Neural progenitor cell (in vitro differentiated cells): Measurements from ENCODE around the gene METTL16. TPM values are rescaled to one million over a fixed set of nuclear protein-coding genes. Genes with fewer than 3 reads are reported as not detected.

Experiments
- DNase-seq: peaks from one replicate; pipeline ENCODE4 v3.0.0-alpha.2; 2016; ENCODE audit warnings: low spot score
- H2AFZ ChIP-seq: fragments of 200-600 bp; sonication (generic); replicated peaks from 2 replicates; pipeline ENCODE4 v1.6.1; 2016; ENCODE audit warnings: antibody characterized with exemption
- H3F3A ChIP-seq: fragments of 200-600 bp; sonication (generic); 2 replicates; pipeline ENCODE4 v1.6.1; 2016; ENCODE audit warnings: antibody characterized with exemption, low read depth
- H3K27ac ChIP-seq: fragments of 200-600 bp; sonication (generic); 2 replicates; pipeline ENCODE4 v1.5.1; 2016; ENCODE audit warnings: mild to moderate bottlenecking
- H3K27me3 ChIP-seq: fragments of 200-600 bp; sonication (generic); 2 replicates; pipeline ENCODE4 v1.6.1; 2016; ENCODE audit warnings: mild to moderate bottlenecking, moderate library complexity
- H3K36me3 ChIP-seq: fragments of 200-600 bp; sonication (generic); 2 replicates; pipeline ENCODE4 v1.5.1; 2016
- H3K4me1 ChIP-seq: fragments of 200-600 bp; sonication (generic); 2 replicates; pipeline ENCODE4 v1.6.1; 2016; ENCODE audit warnings: mixed run types
- H3K4me2 ChIP-seq: fragments of 200-600 bp; sonication (generic); 2 replicates; pipeline ENCODE4 v1.6.1; 2016
- H3K4me3 ChIP-seq: fragments of 200-600 bp; sonication (generic); 2 replicates; pipeline ENCODE4 v1.5.1; 2016
- H3K79me2 ChIP-seq: fragments of 200-600 bp; sonication (generic); 2 replicates; pipeline ENCODE4 v1.6.1; 2016; ENCODE audit warnings: low read depth
- H3K9ac ChIP-seq: fragments of 200-600 bp; sonication (generic); 2 replicates; pipeline ENCODE4 v1.6.1; 2016
- H3K9me3 ChIP-seq: fragments of 200-600 bp; sonication (generic); 2 replicates; pipeline ENCODE4 v1.5.1; 2016; ENCODE audit warnings: low read depth
- H4K20me1 ChIP-seq: fragments of 200-600 bp; sonication (generic); 2 replicates; pipeline ENCODE4 v1.6.1; 2016; ENCODE audit warnings: low read depth
- H3K27ac Mint-ChIP-seq: 3 replicates; pipeline ENCODE4 v1.8.0; 2021; ENCODE audit warnings: mixed read lengths
- H3K27me3 Mint-ChIP-seq: 2 replicates; pipeline ENCODE4 v1.8.0; 2022; ENCODE audit warnings: low read depth, mild to moderate bottlenecking, inconsistent platforms, moderate library complexity, mixed read lengths; ENCODE audit not compliant: insufficient read depth
- H3K36me3 Mint-ChIP-seq: 3 replicates; pipeline ENCODE4 v1.8.0; 2021; ENCODE audit warnings: mixed read lengths
- H3K4me1 Mint-ChIP-seq: 3 replicates; pipeline ENCODE4 v1.8.0; 2021; ENCODE audit warnings: mixed read lengths
- H3K4me3 Mint-ChIP-seq: 3 replicates; pipeline ENCODE4 v1.8.0; 2021; ENCODE audit warnings: mild to moderate bottlenecking, moderate library complexity, mixed read lengths
- H3K9me3 Mint-ChIP-seq: 3 replicates; pipeline ENCODE4 v1.8.0; 2020; ENCODE audit warnings: mixed read lengths
- EZH2 ChIP-seq: fragments of 200-600 bp; sonication (generic); IDR thresholded peaks from 2 replicates; pipeline ENCODE4 v1.6.1; 2017; ENCODE audit warnings: antibody characterized with exemption, mild to moderate bottlenecking, moderate library complexity
- EZH2phosphoT487 ChIP-seq: fragments of 200-600 bp; sonication (generic); IDR thresholded peaks from 2 replicates; pipeline ENCODE4 v1.6.1; 2017; ENCODE audit warnings: antibody characterized with exemption
- total RNA-seq: library from RNA; depleted of rRNA; stranded (reverse); fragments of >200 nt; gene quantifications from 2 replicates; pipeline ENCODE4 v1.2.3, GENCODE V29; 2015; ENCODE audit warnings: low replicate concordance
- TF ChIP-seq, protein P1 (sequence below): fragments of 200-600 bp; sonication (generic); IDR thresholded peaks from 2 replicates; pipeline ENCODE4 v1.5.1; 2017; ENCODE audit warnings: antibody characterized with exemption, mild to moderate bottlenecking

METTL16 gene
- total RNA-seq, 1 donor from 2014 or later, result 40.0 TPM

GRCh38 chr17:2456475-2456874 is 55.2 kb downstream of the METTL16 start:
- Mint-ChIP-seq H3K27me3 (peaks cover 4% of the 10 kb centered on the region), H3K4me1 (peaks cover 5% of the 10 kb centered on the region), H3K27ac (no peak overlapping the region), H3K9me3 (no peaks in the 10 kb centered on the region), H3K36me3 (peaks cover 10% of the 10 kb centered on the region), H3K4me3 (no peak overlapping the region)
- TF ChIP-seq, protein P1, sequence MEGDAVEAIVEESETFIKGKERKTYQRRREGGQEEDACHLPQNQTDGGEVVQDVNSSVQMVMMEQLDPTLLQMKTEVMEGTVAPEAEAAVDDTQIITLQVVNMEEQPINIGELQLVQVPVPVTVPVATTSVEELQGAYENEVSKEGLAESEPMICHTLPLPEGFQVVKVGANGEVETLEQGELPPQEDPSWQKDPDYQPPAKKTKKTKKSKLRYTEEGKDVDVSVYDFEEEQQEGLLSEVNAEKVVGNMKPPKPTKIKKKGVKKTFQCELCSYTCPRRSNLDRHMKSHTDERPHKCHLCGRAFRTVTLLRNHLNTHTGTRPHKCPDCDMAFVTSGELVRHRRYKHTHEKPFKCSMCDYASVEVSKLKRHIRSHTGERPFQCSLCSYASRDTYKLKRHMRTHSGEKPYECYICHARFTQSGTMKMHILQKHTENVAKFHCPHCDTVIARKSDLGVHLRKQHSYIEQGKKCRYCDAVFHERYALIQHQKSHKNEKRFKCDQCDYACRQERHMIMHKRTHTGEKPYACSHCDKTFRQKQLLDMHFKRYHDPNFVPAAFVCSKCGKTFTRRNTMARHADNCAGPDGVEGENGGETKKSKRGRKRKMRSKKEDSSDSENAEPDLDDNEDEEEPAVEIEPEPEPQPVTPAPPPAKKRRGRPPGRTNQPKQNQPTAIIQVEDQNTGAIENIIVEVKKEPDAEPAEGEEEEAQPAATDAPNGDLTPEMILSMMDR, result no peak
- TF ChIP-seq EZH2 (no peak), EZH2phosphoT487 (no peak)
- H3K4me2 ChIP-seq, result no peak overlapping the region
- peaks cover 4% of the 10 kb centered on the region for H3F3A ChIP-seq
- no peak overlapping the region for H3K9ac ChIP-seq
- H3K9me3 ChIP-seq, result no peaks in the 10 kb centered on the region
- H3K4me3 ChIP-seq, result no peak overlapping the region
- peaks cover 5% of the 10 kb centered on the region for H3K4me1 ChIP-seq
- no peak overlapping the region for H3K27ac ChIP-seq
- DNase-seq, result no peak
- H4K20me1 ChIP-seq, result peaks cover 8% of the 10 kb centered on the region
- H3K36me3 ChIP-seq, result peaks cover 5% of the 10 kb centered on the region
- H2AFZ ChIP-seq, result no peak overlapping the region
- no peaks in the 10 kb centered on the region for H3K27me3 ChIP-seq
- no peaks in the 10 kb centered on the region for H3K79me2 ChIP-seq

DNA sequence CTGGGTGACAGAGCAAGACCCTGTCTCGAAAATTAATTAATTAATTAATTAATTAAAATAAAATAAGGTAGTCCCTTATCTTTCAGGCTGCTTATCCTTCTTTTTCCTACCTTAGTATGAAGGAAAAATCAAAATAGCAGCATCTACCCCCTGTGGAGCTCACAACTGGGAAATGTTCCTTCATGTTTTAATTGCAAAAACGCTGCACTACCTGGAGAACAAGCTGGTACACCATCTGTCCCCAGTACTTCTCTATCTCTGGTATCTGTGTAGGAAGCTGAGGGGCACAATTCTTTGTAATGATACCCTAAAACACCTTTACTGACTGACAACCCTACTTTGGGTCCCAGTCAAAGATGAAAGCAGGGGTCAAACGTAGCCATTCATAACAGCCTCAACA is 55.7 kb downstream of the METTL16 start:
- TF ChIP-seq, protein P1, result no peak
- TF ChIP-seq EZH2, result no peak
- TF ChIP-seq EZH2phosphoT487, result no peak
- Mint-ChIP-seq H3K4me3 (no peak overlapping the region), H3K9me3 (no peaks in the 10 kb centered on the region), H3K4me1 (peaks cover 5% of the 10 kb centered on the region), H3K36me3 (peaks cover 10% of the 10 kb centered on the region), H3K27me3 (peaks cover 4% of the 10 kb centered on the region), H3K27ac (no peak overlapping the region)
- no peaks in the 10 kb centered on the region for H3K27me3 ChIP-seq
- H4K20me1 ChIP-seq, result peaks cover 8% of the 10 kb centered on the region
- no peak overlapping the region for H3K4me3 ChIP-seq
- peaks cover 5% of the 10 kb centered on the region for H3K4me1 ChIP-seq
- no peaks in the 10 kb centered on the region for H3K79me2 ChIP-seq
- no peak for DNase-seq
- no peak overlapping the region for H2AFZ ChIP-seq
- H3K36me3 ChIP-seq, result peaks cover 5% of the 10 kb centered on the region
- no peaks in the 10 kb centered on the region for H3K9me3 ChIP-seq
- H3K9ac ChIP-seq, result no peak overlapping the region
- peaks cover 5% of the 10 kb centered on the region for H3F3A ChIP-seq
- H3K4me2 ChIP-seq, result no peak overlapping the region
- no peak overlapping the region for H3K27ac ChIP-seq

- H3K4me1 Mint-ChIP-seq, result peaks cover 16% of the 10 kb centered on the region
- H3K36me3 ChIP-seq, result peaks cover 5% of the 10 kb centered on the region
- H3K9me3 Mint-ChIP-seq, result no peaks in the 10 kb centered on the region
- peaks cover 5% of the 10 kb centered on the region for H3F3A ChIP-seq
- no peak overlapping the region for H3K9ac ChIP-seq
- H4K20me1 ChIP-seq, result peaks cover 6% of the 10 kb centered on the region
- H3K27ac ChIP-seq, result no peak overlapping the region
- H3K4me2 ChIP-seq, result no peak overlapping the region
- H3K79me2 ChIP-seq, result no peaks in the 10 kb centered on the region
- no peak overlapping the region for H3K4me3 Mint-ChIP-seq
- no peak for DNase-seq
- H3K36me3 Mint-ChIP-seq, result peaks cover 14% of the 10 kb centered on the region
- no peak overlapping the region for H2AFZ ChIP-seq
- H3K9me3 ChIP-seq, result no peaks in the 10 kb centered on the region
- H3K4me3 ChIP-seq, result no peak overlapping the region
- TF ChIP-seq EZH2 (no peak), EZH2phosphoT487 (no peak)
- TF ChIP-seq, protein P1, result no peak
- H3K27me3 Mint-ChIP-seq, result peaks cover 4% of the 10 kb centered on the region
- H3K27ac Mint-ChIP-seq, result no peak overlapping the region
- no peaks in the 10 kb centered on the region for H3K27me3 ChIP-seq
- peaks cover 5% of the 10 kb centered on the region for H3K4me1 ChIP-seq
Observed at GRCh38 chr17:2453866-2454265, 57.8 kb downstream of the METTL16 start.
